ENCODE measurements around the gene MGAT3. TPM values are rescaled to one million over a fixed set of nuclear protein-coding genes. Genes with fewer than 3 reads are reported as not detected.
A peak's percentile ranks its signal among the peaks of the same experiment; 100 is the strongest.

The MGAT3 gene
- total and polyA plus RNA-seq, 9 of the 15 experiments (the other 6 are each of a cell fraction or from before 2014, with no cell fraction given) = 0.10 to 11.5 (median 4.6) TPM

- TF ChIP-seq ZNF318 (IDR thresholded peaks at IDR 0.05; ENCODE audit: borderline replicate concordance in 1 of 2, low read depth in 1 of 2) (peak in 1 of 2 experiments; percentile 45; a peak in 1 of 4 replicates), HDAC6 (IDR thresholded peaks at IDR 0.05; ENCODE audit: low read depth, low read length) (no peak), E2F3 (CRISPR knock-in tag; IDR thresholded peaks at IDR 0.05) (peak; percentile 19; the same call in 1 of the 2 replicates), ZNF395 (CRISPR knock-in tag; IDR thresholded peaks at IDR 0.05) (peak; percentile 61), ZNF444 (CRISPR knock-in tag; IDR thresholded peaks at IDR 0.05) (no peak), DMBX1 (CRISPR knock-in tag; IDR thresholded peaks at IDR 0.05; ENCODE audit: borderline replicate concordance) (no peak), FOXK1 (CRISPR knock-in tag; IDR thresholded peaks at IDR 0.05; ENCODE audit: borderline replicate concordance) (peak; percentile 92), ZNF143 (CRISPR knock-in tag; IDR thresholded peaks at IDR 0.05) (no peak), MTF1 (CRISPR knock-in tag; IDR thresholded peaks at IDR 0.05; ENCODE audit: borderline replicate concordance) (no peak), ELK1 (CRISPR knock-in tag; IDR thresholded peaks at IDR 0.05) (0 out of 2 replicates have a peak, but pooled peaks have one; percentile 58), ZSCAN29 (IDR thresholded peaks at IDR 0.05) (no peak), ZC3H11A (IDR thresholded peaks at IDR 0.05; ENCODE audit: low read depth, low read length) (no peak), KAT8 (IDR thresholded peaks at IDR 0.05; ENCODE audit: low read depth) (no peak)
Observed at GRCh38 chr22:39520226-39521105, 63.7 kb downstream of the MGAT3 start, which contains the start of gene ATF4 (continued).
